H54 (cell line): ENCODE data around the gene JARID2.

Source experiments
- DNase-seq: peaks from one replicate; pipeline ENCODE4 v3.0.0; 2011; ENCODE audit warnings: low spot score, mixed read lengths; ENCODE audit not compliant: insufficient read length
- FAIRE-seq: peaks from 3 replicates; lab custom pipeline; 2011; peaks lifted over from hg19 to GRCh38; lab: Jason Lieb, UNC
- POLR2A ChIP-seq: IDR thresholded peaks from 2 replicates; pipeline ENCODE4 v1.6.1; 2011; ENCODE audit warnings: low read depth, mild to moderate bottlenecking, low read length

Gene JARID2

DNA sequence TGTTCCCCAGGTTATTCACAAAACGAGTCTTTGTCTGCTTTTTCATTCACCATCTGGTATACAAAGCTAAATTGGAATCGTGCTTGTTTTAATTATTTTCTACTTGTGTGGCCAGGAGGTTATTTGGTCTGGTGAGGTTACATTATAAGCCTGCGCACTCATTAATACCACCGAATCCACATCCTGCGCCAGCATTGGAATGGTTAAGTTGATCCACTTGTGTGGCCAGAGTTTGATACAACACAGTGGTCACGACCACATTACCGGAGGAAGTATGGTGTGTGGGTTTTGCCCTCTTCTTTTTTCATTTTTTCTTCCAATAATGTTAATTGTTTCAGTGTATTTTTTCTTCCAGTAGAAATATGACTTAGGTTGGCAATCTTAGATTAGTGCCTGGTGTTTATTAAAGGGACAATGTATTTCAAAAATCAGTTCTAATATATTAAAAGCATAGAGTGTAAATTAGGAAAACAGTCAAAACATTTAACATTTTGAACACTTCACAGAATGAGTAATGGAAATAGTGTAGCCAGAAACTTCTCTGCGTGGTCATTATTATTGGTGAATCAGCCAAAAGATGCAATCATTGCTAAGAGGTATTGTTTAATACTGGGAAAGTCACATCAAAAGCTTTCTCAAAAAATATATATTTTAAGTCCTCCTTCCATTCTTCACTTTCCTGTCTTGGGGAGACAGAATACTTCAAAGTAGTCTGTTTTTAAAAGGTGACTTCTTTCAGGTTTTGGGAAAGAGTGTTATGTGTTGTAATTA lies 84.5 kb downstream of the JARID2 start:
- no peak for TF ChIP-seq POLR2A
- FAIRE-seq = no peak
- DNase-seq = no peak

DNA sequence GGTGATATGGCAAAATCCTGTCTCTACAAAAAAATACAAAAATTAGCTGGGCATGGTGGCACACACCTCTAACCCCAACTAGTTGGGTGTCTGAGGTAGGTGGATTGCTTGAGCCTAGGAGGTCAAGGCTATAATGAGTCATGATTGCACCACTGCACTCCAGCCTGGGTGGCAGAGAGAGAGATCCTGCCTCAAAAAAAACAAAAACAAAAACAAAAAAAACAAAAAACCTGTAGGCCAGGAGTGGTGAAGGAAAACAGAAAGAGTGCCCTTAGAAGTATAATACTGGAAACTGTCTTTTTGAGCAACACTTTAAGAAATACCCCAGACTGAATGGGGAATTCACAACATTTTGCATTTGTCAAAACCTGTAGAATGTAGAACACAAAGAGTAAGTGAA lies 85.3 kb downstream of the JARID2 start:
- DNase-seq (no peak), FAIRE-seq (no peak)
- TF ChIP-seq POLR2A = no peak

DNA sequence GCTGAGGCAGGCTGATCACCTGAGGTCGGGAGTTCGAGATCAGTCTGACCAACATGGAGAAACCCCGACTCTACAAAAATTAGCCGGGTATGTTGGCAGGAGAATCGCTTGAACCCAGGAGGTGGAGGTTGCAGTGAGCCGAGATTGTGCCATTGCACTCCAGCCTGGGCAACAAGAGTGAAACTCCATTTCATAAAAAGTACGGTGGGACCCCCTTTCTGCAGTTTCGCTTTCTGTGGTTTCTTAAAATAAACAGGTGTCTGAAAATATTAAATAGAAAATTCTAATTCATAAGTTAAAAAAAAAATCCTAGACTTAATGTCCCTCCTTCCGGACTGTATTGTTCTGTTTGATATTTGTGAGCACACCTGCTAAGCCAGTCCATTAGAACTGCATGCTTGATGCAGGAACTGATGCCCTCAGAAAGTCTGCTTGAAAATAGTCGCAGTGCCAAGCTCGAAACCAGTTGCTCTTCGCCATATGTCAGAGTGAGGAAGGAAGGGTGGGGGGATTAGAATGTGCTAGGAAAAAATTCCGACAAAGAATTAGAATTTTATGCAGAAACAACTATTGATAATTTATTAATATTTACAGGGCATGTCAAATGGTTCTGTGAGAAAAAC lies 85.9 kb downstream of the JARID2 start:
- no peak for TF ChIP-seq POLR2A
- no peak for FAIRE-seq
- no peak for DNase-seq

DNA sequence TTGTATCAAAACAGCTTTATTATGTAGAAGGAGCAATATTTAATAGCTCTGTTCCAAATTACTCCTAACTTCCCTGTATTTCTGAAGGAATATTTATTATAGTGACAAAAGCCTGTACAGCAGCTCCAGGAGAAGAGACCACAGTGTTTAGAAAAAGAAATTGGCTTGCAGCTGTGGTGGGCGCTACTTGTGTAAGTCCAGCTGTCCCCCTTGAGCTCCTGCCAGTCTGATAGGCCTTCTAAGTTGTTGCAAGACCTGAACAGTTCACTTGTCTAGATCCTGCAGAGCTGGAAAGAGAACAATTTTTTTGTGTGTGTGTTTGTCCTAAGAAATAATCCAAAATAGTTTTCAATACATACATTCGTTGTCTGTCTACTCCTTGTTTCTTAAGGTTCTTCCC lies 86.6 kb downstream of the JARID2 start:
- FAIRE-seq (no peak), DNase-seq (no peak)
- TF ChIP-seq POLR2A = no peak

DNA sequence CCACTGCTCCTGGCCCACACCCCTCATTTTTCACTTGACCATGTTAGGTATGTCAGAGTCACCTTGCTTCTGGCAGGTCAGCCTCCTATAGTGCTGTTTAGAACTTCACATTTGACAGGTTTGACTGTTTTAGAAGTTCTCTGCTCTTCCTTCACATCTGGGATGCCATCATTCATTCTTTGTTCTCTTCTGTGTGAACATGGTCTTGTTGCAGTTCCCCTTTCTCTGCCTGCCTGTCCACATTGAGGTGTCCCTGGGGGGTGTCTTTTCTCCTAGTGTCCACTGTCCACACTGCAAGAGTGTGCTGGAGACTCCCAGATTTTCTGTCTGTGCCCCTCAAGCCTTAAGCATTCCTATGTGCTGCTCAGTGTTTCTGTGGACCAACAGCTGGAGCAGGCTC lies 89.5 kb downstream of the JARID2 start:
- no peak for TF ChIP-seq POLR2A
- FAIRE-seq (no peak), DNase-seq (no peak)

DNA sequence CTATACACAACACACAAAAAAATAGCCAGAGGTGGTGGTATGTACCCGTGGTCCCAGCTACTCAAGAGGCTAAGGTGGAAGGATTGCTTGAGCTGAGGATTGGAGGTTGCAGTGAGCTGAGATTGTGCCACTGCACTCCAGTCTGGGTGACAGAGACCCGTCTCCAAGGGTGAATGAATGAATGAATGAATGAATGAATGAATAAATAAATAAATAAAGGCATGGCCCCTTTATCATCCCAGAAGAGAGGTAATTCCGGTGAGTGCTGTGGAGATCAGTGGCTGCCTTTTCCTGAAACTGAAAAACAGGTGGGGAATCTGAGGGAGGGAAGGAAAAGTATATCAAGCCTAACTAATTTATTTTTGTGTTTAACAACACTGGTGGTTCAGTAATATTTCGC lies 90.0 kb downstream of the JARID2 start:
- DNase-seq (no peak), FAIRE-seq (no peak)
- no peak for TF ChIP-seq POLR2A

DNA sequence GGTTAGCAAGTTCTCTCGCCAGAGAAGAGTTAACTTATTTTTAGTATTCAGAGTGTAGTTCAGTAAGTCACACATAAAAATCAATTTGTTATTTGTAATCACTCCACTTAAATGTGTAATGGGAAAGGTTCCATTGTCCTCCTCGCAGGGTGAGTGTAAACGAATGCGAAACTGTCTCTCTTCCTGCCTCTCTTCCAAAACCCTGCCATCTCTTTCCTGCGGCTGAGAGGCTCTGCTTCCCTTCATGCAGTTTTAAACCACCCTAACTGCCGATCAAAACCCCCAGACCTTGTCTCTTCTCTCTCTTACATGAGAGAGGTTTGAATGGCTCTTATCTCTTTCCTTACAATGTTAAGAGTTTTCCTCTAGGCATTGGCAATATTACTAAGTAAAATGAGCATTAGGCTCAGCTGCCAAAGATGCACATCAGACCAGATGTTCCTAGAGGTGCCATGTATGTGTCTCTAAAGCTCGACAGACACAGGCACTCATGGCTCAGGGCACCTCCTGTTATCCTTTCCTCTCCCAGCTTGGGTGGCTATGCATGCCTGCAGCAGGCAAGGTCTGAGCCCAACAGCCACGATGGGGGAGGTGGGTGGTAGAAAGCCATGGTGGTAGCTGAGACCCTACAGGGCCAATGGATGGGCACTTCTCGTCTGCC lies 91.2 kb downstream of the JARID2 start:
- DNase-seq = no peak
- FAIRE-seq = no peak
- TF ChIP-seq POLR2A = no peak

DNA sequence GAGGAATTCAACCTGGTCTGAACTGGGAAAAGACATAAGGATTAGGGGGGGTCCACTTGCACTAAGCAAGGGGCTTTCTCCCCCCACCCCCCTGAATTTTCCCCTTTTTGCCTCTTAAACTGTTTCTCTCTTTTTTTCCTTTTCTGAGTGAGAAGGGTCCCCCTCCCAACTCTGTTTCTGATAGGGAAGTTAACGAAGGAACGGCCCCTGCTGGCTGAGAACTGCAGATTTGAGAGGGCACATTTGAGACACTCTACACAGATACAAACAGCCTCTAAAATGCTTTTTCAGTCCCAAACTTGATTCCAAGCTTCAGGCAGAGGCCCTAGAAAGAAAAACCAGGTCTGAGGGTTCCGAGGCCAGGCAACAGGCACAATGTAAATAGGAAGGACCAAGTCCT lies 91.7 kb downstream of the JARID2 start:
- FAIRE-seq (no peak), DNase-seq (no peak)
- TF ChIP-seq POLR2A = no peak

DNA sequence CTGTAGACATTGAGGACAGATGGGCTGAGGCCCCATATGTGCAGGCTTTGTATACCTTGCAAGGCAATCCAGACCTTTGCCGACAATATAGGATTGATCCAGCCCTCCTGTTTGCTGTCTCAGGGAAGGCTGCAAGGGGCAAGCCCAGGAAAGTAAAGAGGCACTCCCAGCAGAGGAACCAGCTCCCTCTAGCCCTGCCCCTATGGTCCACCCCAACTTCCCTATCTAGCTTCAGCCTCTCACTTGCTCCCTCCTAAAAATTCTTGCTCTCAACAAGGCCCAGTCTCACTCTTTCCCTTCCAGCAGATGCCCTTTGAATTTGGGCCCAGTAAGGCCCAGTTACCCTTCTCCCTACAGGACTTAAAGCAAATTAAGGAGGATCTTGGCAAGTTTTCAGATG lies 92.6 kb downstream of the JARID2 start:
- no peak for TF ChIP-seq POLR2A
- FAIRE-seq (no peak), DNase-seq (no peak)

DNA sequence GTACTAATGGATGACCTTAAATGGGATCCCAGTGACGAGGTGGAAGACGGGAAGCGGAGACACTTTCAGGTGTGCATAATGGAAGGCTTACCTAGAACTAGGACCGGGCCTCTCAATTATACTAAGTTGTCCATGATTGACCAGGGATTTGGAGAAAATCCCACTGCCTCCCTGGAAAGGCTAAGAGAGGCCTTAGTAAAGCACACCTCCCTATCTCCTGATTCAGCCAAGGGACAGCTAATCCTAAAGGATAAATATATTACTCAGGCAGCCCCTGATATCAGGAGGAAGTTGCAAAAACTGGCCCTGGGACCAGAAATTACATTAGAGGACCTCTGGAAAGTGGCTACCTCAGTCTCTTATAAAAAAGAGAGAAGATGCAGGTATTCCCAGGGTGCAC lies 93.2 kb downstream of the JARID2 start:
- FAIRE-seq (no peak), DNase-seq (no peak)
- no peak for TF ChIP-seq POLR2A

DNA sequence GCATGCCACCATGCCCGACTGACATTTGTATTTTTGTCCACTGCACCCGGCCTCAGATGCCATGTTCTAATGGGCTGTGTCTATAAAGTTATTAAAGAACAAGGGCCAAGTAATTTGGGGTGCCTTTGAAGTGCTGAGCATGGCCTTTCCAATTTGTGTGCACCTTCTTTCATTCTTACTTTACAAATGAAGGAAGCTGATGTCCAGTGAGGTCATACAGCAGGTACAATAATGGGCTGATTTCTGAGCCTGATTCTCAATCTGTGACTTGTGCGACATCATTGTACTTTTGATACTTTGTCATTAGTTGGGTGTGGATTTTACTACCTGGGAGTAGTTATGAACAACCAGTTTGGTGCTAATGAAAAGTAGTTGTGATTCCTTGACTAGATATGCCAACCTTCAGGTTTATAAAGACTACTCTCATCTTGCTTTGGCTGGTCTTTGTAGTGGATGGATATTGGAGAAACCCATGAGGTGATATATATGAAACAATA lies 94.3 kb downstream of the JARID2 start:
- no peak for FAIRE-seq
- no peak for DNase-seq
- no peak for TF ChIP-seq POLR2A

DNA sequence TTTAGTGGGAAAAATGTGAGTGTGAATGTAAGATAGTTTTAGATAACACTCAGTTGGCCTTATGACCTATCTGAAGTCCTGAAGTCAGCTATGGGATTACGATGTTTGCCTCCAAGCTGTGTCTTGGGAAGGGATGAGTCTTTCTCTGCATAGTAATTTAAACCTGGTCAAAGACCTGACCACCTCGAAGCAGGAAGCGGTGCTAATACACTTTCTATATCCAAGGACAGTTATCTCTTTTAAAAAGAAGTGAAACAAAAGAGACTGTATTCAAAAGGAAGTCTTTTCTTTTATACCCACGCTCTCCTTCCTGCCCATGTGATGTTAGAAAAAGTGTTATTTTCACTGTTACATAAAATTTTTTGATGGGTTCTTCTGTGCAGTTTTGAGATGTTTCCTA lies 94.9 kb downstream of the JARID2 start:
- no peak for DNase-seq
- no peak for TF ChIP-seq POLR2A
- no peak for FAIRE-seq

DNA sequence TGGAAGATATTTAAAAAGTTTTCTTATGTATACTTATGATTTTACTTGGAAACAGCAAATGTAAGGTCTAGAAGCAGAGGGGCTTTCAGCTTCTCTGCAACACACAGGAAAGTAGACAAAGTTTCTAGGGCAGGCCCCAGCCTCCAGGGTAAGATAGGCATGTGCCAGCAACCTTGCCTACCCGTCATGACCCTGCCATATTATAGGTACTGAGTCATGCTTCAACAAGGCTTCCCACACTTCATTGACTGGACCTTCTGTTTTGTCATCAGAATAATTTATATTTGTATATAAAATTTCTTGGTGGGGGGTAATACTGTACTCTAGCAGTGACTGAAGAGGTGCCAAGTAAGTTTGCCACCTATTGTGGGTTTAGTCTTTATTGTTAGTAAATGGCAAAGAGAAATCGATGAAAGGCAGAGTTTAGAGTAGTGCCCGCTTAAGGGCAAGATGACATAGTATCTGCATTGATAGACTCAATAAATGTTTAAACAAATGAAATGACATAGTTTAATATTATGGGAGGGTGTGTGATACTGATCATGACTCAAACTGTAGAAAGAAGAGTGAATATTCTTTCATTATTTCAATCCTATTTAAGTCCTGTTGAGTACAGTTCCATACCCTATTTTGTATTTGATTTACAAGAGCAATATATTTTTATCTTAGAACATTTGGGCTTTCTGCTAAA lies 95.6 kb downstream of the JARID2 start:
- no peak for TF ChIP-seq POLR2A
- FAIRE-seq = no peak
- DNase-seq = no peak

DNA sequence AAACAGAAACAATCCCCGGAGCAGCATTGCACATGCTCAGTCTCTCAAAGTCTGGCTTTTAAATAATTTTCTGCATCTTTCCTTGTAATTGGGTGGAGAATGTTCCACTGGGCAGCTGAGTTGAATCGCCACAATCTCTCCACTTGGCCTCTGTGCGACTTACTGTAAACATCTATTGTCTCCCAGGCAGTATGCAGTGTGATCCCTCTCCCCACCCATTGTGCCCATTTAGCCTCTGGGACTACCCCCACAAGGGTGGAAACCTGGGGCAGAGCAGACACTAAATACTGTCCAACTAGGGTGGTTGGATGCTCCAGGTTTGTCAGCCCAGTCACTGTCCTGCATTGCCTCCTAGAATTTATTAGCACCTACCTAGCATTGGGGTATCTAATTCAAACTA lies 96.2 kb downstream of the JARID2 start:
- DNase-seq = no peak
- TF ChIP-seq POLR2A = no peak
- no peak for FAIRE-seq
